A549 treated with AZD9567 at 1 μM for 4 hours (cell line): ENCODE measurements around the gene PIBF1. TPM values are rescaled to one million over a fixed set of nuclear protein-coding genes. Genes with fewer than 3 reads are reported as not detected.

Experiments used
- total RNA-seq: library from RNA; stranded (reverse); fragments of 200-300 nt; extraction: Qiagen RNA extraction; gene quantifications from 5 replicates; pipeline ENCODE4 v1.2.3, GENCODE V29; 2022; ENCODE audit not compliant: insufficient read depth

PIBF1 gene, protein sequence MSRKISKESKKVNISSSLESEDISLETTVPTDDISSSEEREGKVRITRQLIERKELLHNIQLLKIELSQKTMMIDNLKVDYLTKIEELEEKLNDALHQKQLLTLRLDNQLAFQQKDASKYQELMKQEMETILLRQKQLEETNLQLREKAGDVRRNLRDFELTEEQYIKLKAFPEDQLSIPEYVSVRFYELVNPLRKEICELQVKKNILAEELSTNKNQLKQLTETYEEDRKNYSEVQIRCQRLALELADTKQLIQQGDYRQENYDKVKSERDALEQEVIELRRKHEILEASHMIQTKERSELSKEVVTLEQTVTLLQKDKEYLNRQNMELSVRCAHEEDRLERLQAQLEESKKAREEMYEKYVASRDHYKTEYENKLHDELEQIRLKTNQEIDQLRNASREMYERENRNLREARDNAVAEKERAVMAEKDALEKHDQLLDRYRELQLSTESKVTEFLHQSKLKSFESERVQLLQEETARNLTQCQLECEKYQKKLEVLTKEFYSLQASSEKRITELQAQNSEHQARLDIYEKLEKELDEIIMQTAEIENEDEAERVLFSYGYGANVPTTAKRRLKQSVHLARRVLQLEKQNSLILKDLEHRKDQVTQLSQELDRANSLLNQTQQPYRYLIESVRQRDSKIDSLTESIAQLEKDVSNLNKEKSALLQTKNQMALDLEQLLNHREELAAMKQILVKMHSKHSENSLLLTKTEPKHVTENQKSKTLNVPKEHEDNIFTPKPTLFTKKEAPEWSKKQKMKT
- 4.0 to 7.3 TPM (median 4.6 TPM) in 5 replicates for total RNA-seq

DNA sequence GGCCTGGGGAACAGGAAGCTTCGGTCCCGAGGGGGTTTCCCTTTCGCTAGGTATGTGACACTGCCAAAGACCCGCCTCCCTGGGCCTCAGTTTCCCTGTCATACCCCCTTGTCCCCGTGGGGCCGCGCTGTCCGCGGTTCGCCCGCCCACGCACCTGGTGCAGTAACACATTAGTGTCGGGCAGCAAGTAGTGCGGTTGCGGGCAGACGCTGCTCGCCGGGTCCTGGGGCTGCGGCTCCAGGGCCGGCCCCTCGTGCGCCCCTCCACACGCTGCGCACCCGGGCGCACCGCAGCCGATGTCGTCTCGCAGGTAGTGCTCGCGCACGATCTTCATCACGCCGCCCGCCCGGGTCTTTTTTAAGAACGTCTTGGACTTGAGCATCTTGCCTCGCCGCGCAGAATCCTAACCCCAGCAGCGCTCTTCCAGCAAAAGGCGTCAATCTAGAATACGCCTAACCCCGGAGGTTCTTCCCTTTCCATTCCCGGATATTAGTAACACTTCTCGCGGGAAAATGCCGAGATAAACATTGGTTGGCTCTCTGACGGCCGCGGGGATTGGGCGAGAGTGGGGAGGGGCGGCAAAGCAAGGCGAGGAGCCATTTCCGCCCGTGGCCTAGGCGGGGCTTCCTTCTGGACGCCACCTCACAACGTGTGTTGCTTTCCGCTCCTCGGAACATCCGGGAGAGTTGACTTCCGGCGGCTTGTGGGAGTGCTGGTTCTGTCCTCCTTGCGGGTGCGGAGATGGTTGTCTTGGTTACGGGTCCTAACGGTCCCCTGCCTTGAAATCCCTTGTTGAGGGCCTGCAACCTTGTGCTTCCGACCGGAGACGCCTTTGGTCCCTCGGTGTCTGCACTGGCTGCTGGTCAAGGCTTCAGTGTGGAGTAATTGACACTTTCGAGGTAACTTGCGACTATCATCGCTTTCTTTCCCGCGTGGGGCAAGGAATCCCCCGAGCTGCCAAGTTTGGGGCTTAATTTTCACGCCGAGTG, at the start of gene PIBF1, which contains the start of gene DIS3:
TSS of gene PIBF1 (plus strand) at position 683 of the 989 bp plus-strand sequence. CDS start 1,337 bp downstream, outside the sequence.
TSS of gene DIS3 (minus strand) at position 450 of the 989 bp plus-strand sequence. CDS start at position 382, 68 bp downstream.

DNA sequence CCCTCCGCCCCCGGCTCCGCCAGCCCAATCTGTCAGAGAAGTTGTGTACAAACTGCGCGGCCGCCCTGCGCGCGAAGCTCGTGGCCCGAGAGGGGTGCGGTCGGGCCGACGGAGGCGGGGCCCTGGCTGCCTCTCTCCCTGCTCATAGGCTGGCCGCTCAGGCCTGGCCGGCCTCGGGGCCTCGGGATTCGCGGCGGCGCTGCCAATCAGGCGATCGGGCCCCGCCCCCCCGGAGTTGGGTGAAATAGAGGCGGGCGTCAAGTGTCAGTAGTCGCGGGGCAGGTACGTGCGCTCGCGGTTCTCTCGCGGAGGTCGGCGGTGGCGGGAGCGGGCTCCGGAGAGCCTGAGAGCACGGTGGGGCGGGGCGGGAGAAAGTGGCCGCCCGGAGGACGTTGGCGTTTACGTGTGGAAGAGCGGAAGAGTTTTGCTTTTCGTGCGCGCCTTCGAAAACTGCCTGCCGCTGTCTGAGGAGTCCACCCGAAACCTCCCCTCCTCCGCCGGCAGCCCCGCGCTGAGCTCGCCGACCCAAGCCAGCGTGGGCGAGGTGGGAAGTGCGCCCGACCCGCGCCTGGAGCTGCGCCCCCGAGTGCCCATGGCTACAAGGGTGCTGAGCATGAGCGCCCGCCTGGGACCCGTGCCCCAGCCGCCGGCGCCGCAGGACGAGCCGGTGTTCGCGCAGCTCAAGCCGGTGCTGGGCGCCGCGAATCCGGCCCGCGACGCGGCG, 277.0 kb downstream of the PIBF1 start, which contains the start of gene KLF5:
TSS of gene KLF5 (plus strand) at position 270 of the 724 bp plus-strand sequence. CDS start at position 593, 323 bp downstream.

Other genes starting within 250 kb of the PIBF1 start
- gene MZT1, start 54.5 kb upstream of the PIBF1 start, total RNA-seq: 7.5 to 16.1 TPM (median 13.8 TPM) in 5 replicates
- gene BORA, start 54.2 kb upstream of the PIBF1 start, total RNA-seq: 5.5 to 8.4 TPM (median 7.7 TPM) in 5 replicates
- 18.0 to 25.7 TPM (median 19.7 TPM) in 5 replicates for gene DIS3, start 233 bp upstream of the PIBF1 start, total RNA-seq